RWPE1 (cell line): ENCODE measurements around the gene ARID3A.
A peak's percentile ranks its signal among the peaks of the same experiment; 100 is the strongest.
"Not testable (repeated sequence)": the region's sequence is repeated elsewhere in the genome, so short reads cannot be mapped to it uniquely, and the experiment has no call there.

Experiments
- CTCF ChIA-PET: fragments of 350-600 bp; sonication (Branson Sonifier 250); formaldehyde crosslinking; extraction: SDS; loops from one replicate; lab custom pipeline; 2021; lab: Yijun Ruan, JAX
- POLR2A ChIA-PET: fragments of 400-600 bp; formaldehyde crosslinking; extraction: SDS; loops from one replicate; lab custom pipeline; 2020; ENCODE audit warnings: antibody characterized with exemption; ENCODE audit not compliant: low non-redundant PET; lab: Yijun Ruan, JAX
- DNase-seq: peaks from one replicate; pipeline ENCODE4 v3.0.0; 2012; ENCODE audit warnings: low spot score
- H3K27ac ChIP-seq: fragments of 450-650 bp; 2 replicates; pipeline ENCODE4 v1.5.1; 2017
- TF ChIP-seq, protein P1 (sequence below): fragments of 450-650 bp; conservative IDR thresholded peaks from 2 replicates; pipeline ENCODE4 v1.5.1; 2017; ENCODE audit warnings: low read depth, mild to moderate bottlenecking

Gene ARID3A

GRCh38 chr19:954672-955494, 29.0 kb downstream of the ARID3A start:
- H3K27ac ChIP-seq: no peak overlapping the region
- no peak for DNase-seq
- TF ChIP-seq, protein P1, sequence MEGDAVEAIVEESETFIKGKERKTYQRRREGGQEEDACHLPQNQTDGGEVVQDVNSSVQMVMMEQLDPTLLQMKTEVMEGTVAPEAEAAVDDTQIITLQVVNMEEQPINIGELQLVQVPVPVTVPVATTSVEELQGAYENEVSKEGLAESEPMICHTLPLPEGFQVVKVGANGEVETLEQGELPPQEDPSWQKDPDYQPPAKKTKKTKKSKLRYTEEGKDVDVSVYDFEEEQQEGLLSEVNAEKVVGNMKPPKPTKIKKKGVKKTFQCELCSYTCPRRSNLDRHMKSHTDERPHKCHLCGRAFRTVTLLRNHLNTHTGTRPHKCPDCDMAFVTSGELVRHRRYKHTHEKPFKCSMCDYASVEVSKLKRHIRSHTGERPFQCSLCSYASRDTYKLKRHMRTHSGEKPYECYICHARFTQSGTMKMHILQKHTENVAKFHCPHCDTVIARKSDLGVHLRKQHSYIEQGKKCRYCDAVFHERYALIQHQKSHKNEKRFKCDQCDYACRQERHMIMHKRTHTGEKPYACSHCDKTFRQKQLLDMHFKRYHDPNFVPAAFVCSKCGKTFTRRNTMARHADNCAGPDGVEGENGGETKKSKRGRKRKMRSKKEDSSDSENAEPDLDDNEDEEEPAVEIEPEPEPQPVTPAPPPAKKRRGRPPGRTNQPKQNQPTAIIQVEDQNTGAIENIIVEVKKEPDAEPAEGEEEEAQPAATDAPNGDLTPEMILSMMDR: no peak
- ChIA-PET CTCF (no interaction called here), POLR2A (no interaction called here)

DNA sequence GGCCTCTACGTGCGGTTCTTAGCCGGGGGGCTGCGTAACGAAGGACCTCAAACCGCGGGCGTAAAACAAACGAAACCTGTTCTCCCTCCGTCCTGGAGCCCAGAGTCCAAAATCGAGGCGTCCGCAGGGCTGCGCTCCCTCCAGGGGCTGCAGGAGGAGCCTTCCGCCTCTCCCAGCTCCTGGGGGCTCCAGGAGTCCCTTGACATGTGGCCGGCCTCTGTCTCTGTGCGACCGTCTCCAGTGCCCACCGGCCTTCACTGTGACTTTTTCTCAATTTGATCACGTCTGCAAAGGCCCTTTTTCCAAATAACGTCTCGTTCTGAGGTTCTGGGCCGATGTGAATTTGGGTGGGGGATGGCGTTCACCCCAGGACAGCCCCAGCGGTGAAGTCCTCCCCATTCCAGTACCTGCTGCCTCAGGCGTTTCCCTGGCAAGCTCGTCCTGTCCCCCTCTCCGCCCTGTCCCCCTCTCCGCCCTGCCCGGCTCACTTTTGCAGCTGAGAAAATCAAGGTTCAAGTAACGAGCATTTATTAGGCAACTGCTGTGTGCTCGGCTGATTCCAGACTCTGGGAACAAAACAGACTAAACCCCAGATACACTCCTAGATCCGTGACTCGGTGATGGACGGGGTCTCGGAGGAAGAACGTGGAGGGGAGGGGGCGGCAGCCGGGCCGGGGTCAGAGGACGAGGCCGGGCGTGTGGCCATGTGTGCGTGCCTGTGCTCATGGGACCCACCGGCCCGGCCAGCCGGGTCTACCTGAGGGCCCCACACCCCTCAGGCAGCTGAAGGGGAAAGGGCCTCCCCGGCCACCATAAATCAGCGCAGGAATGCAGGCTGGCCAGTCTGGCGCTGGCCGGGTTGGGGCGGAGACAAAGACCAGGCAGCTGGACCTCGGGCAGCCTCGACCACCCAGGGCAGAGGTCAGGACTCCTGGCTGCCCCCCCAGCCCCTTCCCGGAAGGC, 30.2 kb downstream of the ARID3A start:
- ChIA-PET POLR2A (interaction anchor here (1.0 kb wide), 1 partner anchor 33 kb away, joined by 4 read pairs; no protein-coding TSS in a partner anchor), CTCF (interaction anchor here (0.5 kb wide), 1 partner anchor 158 kb away, joined by 3 read pairs; no protein-coding TSS in a partner anchor)
- TF ChIP-seq, protein P1: no peak
- DNase-seq: no peak
- H3K27ac ChIP-seq: peak overlapping the region; percentile 42; the same call in 1 of the 2 replicates

GRCh38 chr19:956766-957440, 31.1 kb downstream of the ARID3A start:
- ChIA-PET POLR2A (interaction anchor here (1.0 kb wide), 1 partner anchor 34 kb away, joined by 4 read pairs; no protein-coding TSS in a partner anchor), CTCF (interaction anchor here (0.5 kb wide), 1 partner anchor 159 kb away, joined by 3 read pairs; no protein-coding TSS in a partner anchor)
- H3K27ac ChIP-seq: peak overlapping the region; percentile 42
- TF ChIP-seq, protein P1: no peak
- peak; percentile 61 for DNase-seq

DNA sequence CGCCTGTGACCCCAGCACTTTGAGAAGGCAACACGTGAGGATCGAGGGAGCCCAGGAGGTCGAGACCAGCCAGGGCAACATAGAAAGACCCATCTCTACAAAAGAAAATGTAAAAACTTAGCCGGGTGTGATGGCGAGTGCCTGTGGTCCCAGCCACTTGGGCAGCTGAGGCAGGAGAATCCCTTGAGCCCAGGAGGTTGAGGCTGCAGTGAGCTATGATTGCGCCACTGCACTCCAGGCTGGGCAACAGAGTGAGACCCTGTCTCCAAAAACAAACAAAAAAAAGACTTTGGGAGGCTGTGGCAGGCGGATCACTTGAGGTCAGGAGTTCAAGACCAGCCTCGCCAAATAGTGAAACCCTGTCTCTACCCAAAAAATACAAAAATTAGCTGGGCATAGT, 31.7 kb downstream of the ARID3A start:
- DNase-seq, POLR2A ChIA-PET, CTCF ChIA-PET: not testable (repeated sequence)
- H3K27ac ChIP-seq: peak overlapping the region; percentile 42; the same call in 1 of the 2 replicates

DNA sequence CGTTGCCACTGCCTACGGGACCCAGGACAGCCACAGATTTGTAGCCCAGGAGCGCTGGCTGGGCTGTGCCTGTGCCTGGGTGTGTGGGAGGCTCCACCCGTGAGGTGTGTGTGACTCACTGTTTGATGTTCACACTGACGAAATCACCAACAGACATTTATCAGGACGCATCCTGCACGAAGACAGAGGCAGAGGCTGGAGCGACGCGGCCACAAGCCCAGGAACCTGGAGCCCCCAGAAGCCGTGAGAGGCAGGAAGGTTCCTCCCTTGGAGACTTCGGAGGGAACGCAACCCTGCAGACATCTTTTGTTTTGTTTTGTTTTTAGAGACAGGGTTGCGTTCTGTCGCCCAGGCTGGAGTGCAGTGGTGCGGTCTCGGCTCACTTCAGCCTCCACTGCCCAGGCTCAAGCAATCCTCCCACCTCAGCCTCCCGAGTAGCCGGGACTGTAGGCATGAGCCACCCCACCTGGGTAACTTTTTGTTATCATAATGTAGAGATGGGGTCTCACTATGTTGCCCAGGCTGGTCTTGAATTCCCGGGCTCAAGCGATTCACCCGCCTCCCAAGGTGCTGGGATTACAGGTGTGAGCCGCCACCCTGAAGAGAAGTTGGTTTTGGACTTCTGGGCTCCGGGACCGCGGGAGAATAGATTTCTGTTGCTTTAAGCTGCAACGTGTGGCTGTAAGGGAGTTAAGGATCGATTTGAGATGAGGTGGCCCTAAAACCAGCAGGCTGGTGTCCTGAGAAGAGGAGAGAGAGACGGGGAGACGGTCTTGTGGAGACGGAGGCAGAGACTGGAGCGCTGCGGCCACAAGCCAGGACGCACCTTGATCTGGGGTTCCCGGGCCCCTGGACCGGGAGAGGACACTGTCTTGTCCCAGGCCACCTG, 33.4 kb downstream of the ARID3A start:
- TF ChIP-seq, protein P1: no peak
- peak; percentile 68 for DNase-seq
- POLR2A ChIA-PET: no interaction called here
- CTCF ChIA-PET: interaction anchor here (0.7 kb wide), 1 partner anchor 243 kb away, joined by 3 read pairs; no protein-coding TSS in a partner anchor
- peak overlapping the region; percentile 19 for H3K27ac ChIP-seq

GRCh38 chr19:960020-960419, 34.2 kb downstream of the ARID3A start:
- DNase-seq: no peak
- ChIA-PET POLR2A (no interaction called here), CTCF (interaction anchor here (0.7 kb wide), 1 partner anchor 244 kb away, joined by 3 read pairs; no protein-coding TSS in a partner anchor)
- TF ChIP-seq, protein P1: no peak
- H3K27ac ChIP-seq: no peak overlapping the region
